GM12872 (cell line): ENCODE data around the gene ATG4B.

Experiments
- TF ChIP-seq, protein P1 (sequence below): IDR thresholded peaks from 3 replicates; pipeline ENCODE4 v1.5.1; 2011; ENCODE audit warnings: low read depth, mild to moderate bottlenecking, low read length, moderate library complexity; ENCODE audit not compliant: insufficient read depth

ATG4B gene

GRCh38 chr2:241673189-241673663 lies 35.7 kb downstream of the ATG4B start:
- TF ChIP-seq, protein P1, sequence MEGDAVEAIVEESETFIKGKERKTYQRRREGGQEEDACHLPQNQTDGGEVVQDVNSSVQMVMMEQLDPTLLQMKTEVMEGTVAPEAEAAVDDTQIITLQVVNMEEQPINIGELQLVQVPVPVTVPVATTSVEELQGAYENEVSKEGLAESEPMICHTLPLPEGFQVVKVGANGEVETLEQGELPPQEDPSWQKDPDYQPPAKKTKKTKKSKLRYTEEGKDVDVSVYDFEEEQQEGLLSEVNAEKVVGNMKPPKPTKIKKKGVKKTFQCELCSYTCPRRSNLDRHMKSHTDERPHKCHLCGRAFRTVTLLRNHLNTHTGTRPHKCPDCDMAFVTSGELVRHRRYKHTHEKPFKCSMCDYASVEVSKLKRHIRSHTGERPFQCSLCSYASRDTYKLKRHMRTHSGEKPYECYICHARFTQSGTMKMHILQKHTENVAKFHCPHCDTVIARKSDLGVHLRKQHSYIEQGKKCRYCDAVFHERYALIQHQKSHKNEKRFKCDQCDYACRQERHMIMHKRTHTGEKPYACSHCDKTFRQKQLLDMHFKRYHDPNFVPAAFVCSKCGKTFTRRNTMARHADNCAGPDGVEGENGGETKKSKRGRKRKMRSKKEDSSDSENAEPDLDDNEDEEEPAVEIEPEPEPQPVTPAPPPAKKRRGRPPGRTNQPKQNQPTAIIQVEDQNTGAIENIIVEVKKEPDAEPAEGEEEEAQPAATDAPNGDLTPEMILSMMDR = no peak

- TF ChIP-seq, protein P1 = no peak
Measured at GRCh38 chr2:241673797-241674725, 36.6 kb downstream of the ATG4B start.

GRCh38 chr2:241675885-241676284 lies 38.4 kb downstream of the ATG4B start:
- TF ChIP-seq, protein P1 = peak; percentile 36; the same call in 1 of the 3 replicates

DNA sequence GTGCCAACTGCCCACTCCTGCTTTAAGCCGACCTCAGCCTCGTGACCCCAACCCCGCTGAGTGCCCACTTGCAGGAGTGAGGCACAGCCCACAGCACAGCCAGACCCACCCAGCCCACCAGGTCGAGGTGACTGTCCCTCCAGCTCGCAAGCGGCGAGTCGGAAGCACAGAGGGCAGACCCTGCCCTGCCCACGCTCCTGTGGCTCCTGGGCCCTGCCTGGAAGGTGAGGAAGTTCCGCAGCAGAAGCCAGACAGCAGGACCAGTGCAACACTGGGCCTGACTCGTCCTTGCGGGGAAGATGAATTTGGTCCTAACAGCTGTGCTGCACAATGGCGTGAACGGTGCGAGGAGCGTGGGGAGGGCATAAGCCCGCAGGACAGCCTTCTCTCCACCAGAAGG lies 39.2 kb downstream of the ATG4B start:
- TF ChIP-seq, protein P1 = no peak

DNA sequence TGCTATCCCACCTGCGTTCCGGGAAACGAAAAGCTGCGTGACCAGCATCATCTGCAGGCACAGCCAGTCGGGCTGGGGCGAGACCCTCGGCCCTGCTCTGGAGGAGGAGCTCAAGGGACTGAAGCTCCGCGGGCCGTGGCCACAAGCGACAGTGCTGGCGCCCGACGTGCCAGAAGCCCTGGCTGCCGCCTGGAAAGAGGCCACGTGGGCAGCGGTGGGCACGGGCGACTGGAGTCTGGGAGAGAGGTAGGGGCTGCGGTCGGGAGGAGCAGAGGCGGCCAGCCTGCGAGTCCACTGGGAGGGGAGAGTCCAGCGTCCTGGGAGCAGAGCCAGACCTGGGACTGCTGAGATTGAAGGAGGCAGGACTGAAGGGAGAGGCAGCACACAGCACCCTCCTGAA lies 39.9 kb downstream of the ATG4B start:
- TF ChIP-seq, protein P1 = no peak

GRCh38 chr2:241678307-241678706 lies 40.8 kb downstream of the ATG4B start:
- TF ChIP-seq, protein P1 = no peak

DNA sequence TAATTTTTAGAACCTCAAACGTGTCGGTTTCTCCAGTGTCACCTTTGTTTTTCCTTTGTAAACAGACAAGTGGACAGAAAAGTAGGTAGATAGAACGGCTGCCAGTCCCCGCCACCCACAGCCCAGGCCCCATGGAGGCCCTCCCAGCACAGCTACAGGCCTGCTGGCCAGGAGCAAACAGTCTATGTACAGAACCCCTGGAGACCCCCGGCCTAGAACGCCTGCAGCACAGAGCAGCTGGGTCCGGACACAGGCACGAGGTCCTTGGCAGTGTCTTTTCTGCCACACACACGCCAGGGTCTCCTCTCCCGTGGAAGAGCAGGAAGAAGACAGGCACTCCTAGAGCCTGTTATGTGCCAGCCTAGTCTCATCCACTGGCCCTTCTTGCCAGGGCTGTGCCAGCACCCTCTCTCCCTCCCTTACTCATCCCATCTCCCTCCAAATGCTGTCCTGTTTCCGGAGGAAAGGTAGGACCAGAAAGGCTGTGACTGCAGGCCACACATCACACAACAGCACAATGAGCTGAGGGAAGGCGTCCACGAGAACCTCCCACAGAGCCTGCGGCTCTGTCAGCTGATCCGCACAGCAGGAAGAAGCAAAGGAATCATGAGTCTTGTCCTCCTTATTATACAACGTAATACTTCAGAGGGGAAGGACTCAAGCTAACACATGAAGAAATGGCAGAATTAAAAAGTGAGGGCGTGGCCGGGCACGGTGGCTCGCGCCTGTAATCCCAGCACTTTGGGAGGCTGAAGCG lies 41.5 kb downstream of the ATG4B start:
- TF ChIP-seq, protein P1 = no peak
